Measurements from ENCODE around the gene UBE2K. TPM values are rescaled to one million over a fixed set of nuclear protein-coding genes. Genes with fewer than 3 reads are reported as not detected.
"Not testable (repeated sequence)": the region's sequence is repeated elsewhere in the genome, so short reads cannot be mapped to it uniquely, and the experiment has no call there.

The UBE2K gene
- total RNA-seq, 1 donor from 2014 or later, result 54.4 TPM

DNA sequence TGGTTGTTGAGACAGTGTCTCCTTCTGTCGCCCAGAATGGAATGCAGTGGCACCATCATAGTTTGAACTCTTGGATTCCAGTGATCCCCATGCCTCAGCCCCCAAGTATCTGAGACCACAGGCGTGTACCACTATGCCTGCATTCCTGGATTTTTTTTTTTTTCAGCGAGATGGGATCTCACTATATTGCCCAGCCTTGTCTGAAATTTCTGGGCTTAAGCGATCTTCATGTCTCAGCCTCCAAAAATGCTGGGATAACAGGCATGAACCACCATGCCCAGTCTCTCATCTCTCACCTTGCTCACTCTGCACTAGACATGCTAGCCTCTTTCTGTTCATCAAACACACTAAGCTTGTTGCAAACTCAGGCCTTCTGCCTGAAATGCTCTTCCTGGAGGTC lies 104.1 kb downstream of the UBE2K start:
- H3K4me3 ChIP-seq, result no peak overlapping the region
- H3K9me3 ChIP-seq (replicated peaks), result no peaks in the 10 kb centered on the region
- intact Hi-C loops (cut with micrococcal nuclease), result no loop called here
- H3K4me1 ChIP-seq, result no peaks in the 10 kb centered on the region
- no peak for DNase-seq
- H3K36me3 ChIP-seq, result no peaks in the 10 kb centered on the region
- no peak overlapping the region for H3K27ac ChIP-seq (replicated peaks)
- TF ChIP-seq, protein P1, sequence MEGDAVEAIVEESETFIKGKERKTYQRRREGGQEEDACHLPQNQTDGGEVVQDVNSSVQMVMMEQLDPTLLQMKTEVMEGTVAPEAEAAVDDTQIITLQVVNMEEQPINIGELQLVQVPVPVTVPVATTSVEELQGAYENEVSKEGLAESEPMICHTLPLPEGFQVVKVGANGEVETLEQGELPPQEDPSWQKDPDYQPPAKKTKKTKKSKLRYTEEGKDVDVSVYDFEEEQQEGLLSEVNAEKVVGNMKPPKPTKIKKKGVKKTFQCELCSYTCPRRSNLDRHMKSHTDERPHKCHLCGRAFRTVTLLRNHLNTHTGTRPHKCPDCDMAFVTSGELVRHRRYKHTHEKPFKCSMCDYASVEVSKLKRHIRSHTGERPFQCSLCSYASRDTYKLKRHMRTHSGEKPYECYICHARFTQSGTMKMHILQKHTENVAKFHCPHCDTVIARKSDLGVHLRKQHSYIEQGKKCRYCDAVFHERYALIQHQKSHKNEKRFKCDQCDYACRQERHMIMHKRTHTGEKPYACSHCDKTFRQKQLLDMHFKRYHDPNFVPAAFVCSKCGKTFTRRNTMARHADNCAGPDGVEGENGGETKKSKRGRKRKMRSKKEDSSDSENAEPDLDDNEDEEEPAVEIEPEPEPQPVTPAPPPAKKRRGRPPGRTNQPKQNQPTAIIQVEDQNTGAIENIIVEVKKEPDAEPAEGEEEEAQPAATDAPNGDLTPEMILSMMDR (IDR thresholded peaks at IDR 0.05; ENCODE audit: borderline replicate concordance), result no peak
- H3K27me3 ChIP-seq (ENCODE audit: low read depth), result no peaks in the 10 kb centered on the region

DNA sequence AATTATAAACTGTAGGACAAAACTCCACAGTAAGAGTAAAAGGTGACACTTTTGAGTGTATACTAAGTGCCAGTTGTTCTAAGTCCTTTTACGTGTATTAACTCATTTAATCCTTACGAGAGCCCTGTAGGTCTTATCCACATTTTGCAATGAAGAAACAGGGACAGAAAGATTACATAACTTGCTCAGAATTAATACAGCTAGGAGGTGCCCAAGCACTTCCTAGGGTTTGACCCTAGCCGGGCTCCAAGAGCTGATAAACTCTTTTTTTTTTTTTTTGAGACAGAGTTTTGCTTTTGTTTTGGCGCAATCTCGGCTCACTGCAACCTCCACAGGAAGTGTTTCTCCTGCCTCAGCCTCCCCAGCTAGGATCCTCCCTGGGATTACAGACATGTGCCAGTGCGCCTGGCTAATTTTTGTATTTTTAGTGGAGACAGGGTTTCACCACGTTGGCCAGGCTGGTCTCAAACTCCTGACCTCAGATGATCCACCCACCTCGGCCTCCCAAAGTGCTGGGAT lies 110.4 kb downstream of the UBE2K start:
- Histone ChIP-seq H3K36me3 (no peaks in the 10 kb centered on the region), H3K4me3 (no peak overlapping the region), H3K4me1 (no peaks in the 10 kb centered on the region), H3K9me3 (replicated peaks) (no peaks in the 10 kb centered on the region), H3K27ac (replicated peaks) (no peak overlapping the region), H3K27me3 (ENCODE audit: low read depth) (no peaks in the 10 kb centered on the region)
- no peak for DNase-seq
- TF ChIP-seq, protein P1 (IDR thresholded peaks at IDR 0.05; ENCODE audit: borderline replicate concordance), result no peak
- intact Hi-C loops (cut with micrococcal nuclease), result no loop called here

DNA sequence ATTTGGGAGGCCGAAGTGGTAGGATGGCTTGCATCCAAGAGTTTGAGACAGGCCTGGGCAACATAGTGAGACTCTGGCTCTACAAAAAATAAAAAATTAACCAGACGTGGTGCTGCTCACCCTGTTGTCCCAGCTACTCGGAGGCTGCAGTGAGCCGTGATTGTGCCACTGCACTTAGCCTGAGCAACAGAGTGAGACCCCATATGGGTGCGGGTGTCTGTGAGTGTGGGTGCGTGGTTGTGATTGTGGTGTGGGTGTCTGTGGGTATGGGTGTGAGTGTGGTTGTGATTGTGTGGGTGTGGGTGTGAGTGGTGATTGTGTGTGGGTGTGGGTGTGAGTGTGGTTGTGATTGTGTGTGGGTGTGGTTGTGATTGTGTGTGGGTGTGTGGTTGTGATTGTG lies 114.6 kb downstream of the UBE2K start:
- no peaks in the 10 kb centered on the region for H3K36me3 ChIP-seq
- TF ChIP-seq, protein P1 (IDR thresholded peaks at IDR 0.05; ENCODE audit: borderline replicate concordance), result no peak
- H3K27ac ChIP-seq (replicated peaks), result no peak overlapping the region
- intact Hi-C loops (cut with micrococcal nuclease), result no loop called here
- no peak for DNase-seq
- no peaks in the 10 kb centered on the region for H3K9me3 ChIP-seq (replicated peaks)
- H3K27me3 ChIP-seq (ENCODE audit: low read depth), result no peaks in the 10 kb centered on the region
- H3K4me3 ChIP-seq, result no peak overlapping the region
- no peaks in the 10 kb centered on the region for H3K4me1 ChIP-seq

DNA sequence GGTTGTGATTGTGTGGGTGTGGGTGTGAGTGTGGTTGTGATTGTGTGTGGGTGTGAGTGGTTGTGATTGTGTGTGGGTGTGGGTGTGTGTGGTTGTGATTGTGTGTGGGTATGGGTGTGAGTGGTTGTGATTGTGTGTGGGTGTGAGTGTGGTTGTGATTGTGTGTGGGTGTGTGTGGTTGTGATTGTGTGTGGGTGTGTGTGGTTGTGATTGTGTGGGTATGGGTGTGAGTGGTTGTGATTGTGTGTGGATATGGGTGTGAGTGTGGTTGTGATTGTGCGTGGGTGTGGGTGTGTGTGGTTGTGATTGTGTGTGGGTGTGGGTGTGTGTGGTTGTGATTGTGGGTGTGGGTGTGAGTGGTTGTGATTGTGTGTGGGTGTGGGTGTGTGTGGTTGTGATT lies 115.1 kb downstream of the UBE2K start:
- H3K4me1 ChIP-seq; intact Hi-C loops (cut with micrococcal nuclease); H3K9me3 ChIP-seq (replicated peaks); DNase-seq; H3K36me3 ChIP-seq; H3K4me3 ChIP-seq; H3K27me3 ChIP-seq (ENCODE audit: low read depth); H3K27ac ChIP-seq (replicated peaks): not testable (repeated sequence)

DNA sequence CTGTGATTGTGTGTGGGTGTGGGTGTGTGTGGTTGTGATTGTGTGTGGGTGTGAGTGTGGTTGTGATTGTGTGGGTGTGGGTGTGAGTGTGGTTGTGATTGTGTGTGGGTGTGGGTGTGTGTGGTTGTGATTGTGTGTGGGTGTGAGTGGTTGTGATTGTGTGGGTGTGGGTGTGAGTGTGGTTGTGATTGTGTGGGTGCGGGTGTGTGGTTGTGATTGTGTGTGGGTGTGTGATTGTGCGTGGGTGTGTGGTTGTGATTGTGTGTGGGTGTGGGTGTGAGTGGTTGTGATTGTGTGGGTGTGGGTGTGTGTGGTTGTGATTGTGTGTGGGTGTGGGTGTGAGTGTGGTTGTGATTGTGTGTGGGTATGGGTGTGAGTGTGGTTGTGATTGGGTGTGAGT lies 115.8 kb downstream of the UBE2K start:
- intact Hi-C loops (cut with micrococcal nuclease); DNase-seq; H3K4me3 ChIP-seq; H3K27me3 ChIP-seq (ENCODE audit: low read depth); H3K27ac ChIP-seq (replicated peaks); H3K36me3 ChIP-seq; H3K4me1 ChIP-seq; H3K9me3 ChIP-seq (replicated peaks): not testable (repeated sequence)

DNA sequence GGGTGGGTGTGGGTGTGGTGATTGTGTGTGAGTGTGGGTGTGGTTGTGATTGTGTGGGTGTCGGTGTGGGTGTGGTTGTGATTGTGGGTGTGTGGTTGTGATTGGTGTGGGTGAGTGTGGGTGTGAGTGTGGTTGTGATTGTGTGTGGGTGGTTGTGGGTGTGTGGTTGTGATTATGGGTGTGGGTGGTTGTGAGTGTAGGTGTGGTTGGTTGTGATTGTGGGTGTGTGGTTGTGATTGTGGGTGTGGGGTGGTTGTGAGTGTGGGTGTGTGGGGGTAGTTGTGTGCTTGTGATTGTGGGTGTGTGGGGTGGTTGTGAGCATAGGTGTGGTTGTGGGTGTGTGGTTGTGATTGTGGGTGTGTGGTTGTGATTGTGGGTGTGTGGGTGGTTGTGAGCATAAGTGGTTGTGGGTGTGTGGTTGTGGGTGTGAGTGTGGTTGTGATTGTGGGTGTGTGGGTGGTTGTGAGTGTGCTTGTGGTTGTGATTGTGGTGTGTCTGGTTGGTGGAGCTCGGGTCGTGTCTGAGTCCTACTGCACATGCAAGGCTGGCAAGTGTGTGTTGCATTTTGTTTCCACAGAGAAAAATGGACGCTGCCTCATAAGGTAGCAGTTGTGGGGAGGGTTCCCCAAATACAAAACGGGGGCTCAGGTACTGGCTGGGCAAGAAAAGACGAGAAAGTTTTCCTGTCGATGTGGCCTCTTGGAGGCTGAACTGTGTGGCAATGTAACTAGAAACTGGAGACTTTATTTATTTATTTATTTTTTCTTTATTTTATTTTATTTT lies 116.7 kb downstream of the UBE2K start:
- H3K9me3 ChIP-seq (replicated peaks), result no peaks in the 10 kb centered on the region
- no peak overlapping the region for H3K4me3 ChIP-seq
- H3K4me1 ChIP-seq, result no peaks in the 10 kb centered on the region
- H3K27me3 ChIP-seq (ENCODE audit: low read depth), result no peaks in the 10 kb centered on the region
- no peak for DNase-seq
- no peaks in the 10 kb centered on the region for H3K36me3 ChIP-seq
- H3K27ac ChIP-seq (replicated peaks), result no peak overlapping the region
- TF ChIP-seq, protein P1 (IDR thresholded peaks at IDR 0.05; ENCODE audit: borderline replicate concordance), result no peak
- intact Hi-C loops (cut with micrococcal nuclease), result no loop called here
